ENCODE measurements around the gene SLC6A4. TPM values are rescaled to one million over a fixed set of nuclear protein-coding genes. Genes with fewer than 3 reads are reported as not detected.

SLC6A4 gene
- total RNA-seq, result 0.14 and 0.46 TPM in 2 replicates

GRCh38 chr17:30235386-30236296 lies at the start of gene SLC6A4:
Gene SLC6A4 (minus strand): TSS chr17:30235697. CDS start chr17:30221958, 13,739 bp downstream.

Other genes starting within 250 kb of the SLC6A4 start
- gene NSRP1, start 118.9 kb downstream of the SLC6A4 start, total RNA-seq, result 7.5 and 12.3 TPM in 2 replicates
- 19.6 and 23.1 TPM in 2 replicates for gene BLMH, start 56.2 kb upstream of the SLC6A4 start, total RNA-seq
- not detected in 2 replicates for gene TMIGD1, start 98.4 kb upstream of the SLC6A4 start, total RNA-seq
- 71.0 and 119 TPM in 2 replicates for gene CPD, start 143.2 kb upstream of the SLC6A4 start, total RNA-seq
- 11.5 and 20.2 TPM in 2 replicates for gene GOSR1, start 241.7 kb upstream of the SLC6A4 start, total RNA-seq